HG03280 (cell line): Measurements from ENCODE around the gene CFL1.
A peak's percentile ranks its signal among the peaks of the same experiment; 100 is the strongest.
"Not testable (repeated sequence)": the region's sequence is repeated elsewhere in the genome, so short reads cannot be mapped to it uniquely, and the experiment has no call there.

ENCODE experiments used
- ATAC-seq: cut with Tn5 transposase; IDR thresholded peaks from one replicate; pipeline ENCODE4 v1.9.1; 2021; ENCODE audit warnings: mild to moderate bottlenecking, moderate library complexity; ENCODE audit not compliant: unreplicated experiment

Gene CFL1

DNA sequence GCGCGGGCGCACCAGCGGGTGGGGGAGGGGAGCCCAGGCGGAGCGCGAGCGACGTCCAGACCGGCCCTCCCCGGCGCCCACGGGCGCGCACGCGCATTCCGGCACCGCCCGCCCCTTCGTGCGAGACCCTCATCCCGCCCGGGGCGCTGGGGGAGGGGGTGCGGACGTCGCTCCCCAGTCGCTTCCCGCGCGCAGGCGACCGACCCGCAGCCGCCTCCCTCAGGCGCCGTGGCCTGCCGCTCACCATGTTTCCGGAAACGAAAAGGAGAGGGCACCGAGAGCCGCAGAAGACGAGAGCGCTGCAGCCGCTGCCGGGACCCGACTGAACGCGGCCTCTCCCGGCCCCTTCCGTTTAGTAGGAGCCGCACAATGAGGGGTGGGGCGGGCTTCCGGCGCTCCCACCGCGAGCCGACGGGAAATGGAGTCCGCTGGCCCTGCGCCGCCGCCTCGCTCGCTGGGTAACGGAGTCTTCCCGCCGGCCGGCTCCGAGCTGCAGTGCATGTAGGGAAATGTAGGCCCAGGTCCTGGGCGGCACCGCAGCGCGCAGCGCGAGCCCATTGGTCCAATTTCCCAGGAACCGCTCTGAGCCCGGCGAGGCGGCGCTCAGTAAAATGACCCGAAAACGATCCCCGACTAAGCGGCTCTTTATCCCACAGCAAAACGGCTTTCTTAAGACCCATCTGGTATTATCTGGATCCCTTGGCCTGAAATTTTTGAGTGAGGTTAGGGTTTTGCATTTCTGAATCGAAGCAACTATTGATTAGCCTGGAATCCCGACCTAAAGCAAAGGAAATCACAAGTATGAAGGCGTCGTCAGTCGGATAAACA is at the start of gene CFL1:
CFL1 (minus strand) TSS at position 328 of the 828 bp plus-strand sequence; CDS start at position 247, 81 bp downstream.
- peak; percentile 50 for ATAC-seq

DNA sequence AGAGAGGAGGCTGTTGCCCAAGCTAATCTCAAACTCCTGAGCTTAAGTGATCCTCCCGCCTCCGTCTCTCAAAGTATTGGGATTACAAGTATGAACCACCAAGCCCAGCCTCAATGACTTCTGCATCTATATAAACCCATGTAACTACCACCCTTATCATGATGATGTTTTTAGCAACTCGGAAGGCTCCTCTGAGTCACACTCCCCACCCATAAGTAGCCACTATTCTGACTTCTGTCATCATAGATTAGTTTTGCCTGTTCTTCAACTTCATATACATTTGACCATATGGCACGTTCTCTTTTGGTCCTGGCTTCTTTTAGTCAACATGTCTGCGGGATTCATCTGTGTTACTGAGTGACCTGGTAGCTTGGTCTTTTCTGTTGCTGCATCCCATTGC is 48.6 kb upstream of the CFL1 start:
- ATAC-seq = no peak

- ATAC-seq = no peak
Measured at GRCh38 chr11:65903715-65904114, 45.7 kb upstream of the CFL1 start.

- no peak for ATAC-seq
Measured at GRCh38 chr11:65903068-65903481, 45.1 kb upstream of the CFL1 start.

- no peak for ATAC-seq
Measured at GRCh38 chr11:65900899-65901180, 42.9 kb upstream of the CFL1 start.

GRCh38 chr11:65900125-65900898 is 42.3 kb upstream of the CFL1 start, which contains the start of gene FOSL1:
FOSL1 (minus strand) TSS chr11:65900388; CDS start chr11:65900339, 49 bp downstream.
- ATAC-seq = peak; percentile 74

DNA sequence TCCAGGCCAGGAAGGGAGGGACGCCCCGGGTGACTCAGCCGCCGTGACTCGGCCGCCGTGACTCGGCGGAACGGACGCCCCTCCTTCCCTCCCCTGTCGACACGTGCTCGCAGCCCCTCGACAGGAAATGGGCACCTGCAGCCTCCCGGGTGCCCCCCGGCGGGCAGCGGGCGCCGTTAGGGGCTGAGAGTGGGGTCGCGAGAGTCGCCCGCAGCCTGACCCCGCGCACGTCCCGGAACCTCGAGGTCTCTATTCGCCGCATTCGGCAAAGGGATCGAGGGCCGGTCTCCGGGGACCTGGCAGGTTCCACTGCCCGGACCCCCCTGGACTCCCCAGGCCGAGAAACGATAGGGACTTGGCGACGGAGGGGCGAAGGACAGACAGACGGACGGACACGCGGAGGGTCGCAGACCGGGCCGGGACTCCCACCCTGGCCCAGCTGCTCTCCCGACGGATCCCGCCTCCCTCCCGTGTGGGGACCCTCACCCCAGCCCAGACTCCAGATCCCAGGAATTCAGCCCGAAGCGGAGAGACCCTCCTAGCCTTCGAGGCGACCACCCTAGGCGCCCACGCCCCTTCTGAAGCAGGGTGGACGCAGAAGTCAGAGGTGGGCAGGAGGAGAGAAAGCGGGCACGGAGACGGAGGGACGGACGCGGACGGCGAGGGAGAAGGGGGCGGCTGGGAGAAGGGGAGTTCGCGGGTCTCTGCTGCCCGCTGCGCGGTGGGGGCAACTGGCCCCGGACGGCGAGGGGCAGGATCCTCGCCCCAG is 41.6 kb upstream of the CFL1 start:
- peak; percentile 11 for ATAC-seq

- no peak for ATAC-seq
Measured at GRCh38 chr11:65898656-65899355, 40.8 kb upstream of the CFL1 start.

DNA sequence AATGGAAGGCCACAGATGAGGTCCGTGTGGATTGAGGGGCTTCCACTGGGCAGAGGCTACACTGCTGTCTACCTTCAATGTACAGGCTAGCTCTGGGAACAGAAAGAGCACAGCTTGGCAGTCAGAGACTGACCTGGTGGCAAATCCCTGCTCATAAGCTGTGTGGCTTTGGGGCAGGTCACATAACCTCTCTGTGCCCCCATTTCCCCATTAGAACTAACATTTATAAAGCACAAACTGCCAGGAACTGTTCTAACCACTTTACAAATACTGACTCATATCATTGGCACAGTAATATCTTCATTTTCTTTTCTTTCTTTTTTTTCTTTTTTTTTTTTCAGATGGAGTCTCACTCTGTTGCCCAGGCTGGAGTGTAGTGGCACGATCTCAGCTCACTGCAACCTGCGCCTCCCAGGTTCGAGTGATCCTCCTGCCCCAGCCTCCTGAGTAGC is 39.1 kb upstream of the CFL1 start:
- no peak for ATAC-seq

DNA sequence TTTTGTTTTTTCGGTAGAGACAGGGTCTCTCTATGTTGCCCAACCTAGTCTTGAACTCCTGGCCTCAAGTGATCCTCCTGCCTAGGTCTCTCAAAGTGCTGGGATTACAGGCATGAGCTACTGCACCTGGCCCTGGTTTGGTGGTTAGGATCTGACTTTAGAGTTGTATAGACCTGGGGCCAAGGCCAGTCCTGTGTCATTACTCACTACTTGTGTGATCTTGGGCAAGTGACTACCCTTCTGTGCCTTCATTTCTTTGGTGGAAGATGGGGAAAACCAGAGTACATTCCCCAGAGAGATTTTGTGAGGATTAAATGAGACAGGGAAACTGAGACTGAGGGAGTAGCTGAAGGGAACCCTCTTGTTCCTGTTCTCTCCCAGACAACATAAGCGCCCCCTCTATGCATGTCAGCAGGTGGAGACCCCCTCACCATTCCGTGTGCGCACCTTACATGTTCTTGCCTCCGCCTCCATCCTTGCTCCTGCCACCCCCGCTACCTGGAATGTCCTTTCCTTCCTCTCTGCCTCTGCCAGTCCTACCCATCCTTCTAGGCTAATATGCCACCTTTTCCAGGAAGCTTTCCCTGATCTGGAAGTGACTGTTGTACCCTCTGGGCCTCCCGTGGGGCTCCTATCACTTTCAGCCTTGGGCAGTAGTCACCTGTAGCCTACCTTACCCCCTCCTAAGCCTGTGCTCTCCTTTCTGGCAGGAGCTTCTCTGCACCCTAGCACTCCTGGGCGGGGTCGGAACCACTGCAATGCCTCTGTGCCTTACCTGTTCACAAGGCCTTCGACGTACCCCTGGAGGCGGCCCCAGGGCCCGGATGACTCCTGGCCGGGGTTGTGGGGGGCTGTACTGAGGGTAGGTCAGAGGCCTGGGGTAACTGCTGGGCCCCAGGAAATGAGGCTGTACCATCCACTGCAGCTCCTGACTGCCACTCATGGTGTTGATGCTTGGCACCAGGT is 38.3 kb upstream of the CFL1 start:
- no peak for ATAC-seq

- ATAC-seq = no peak
Measured at GRCh38 chr11:65895482-65895981, 37.6 kb upstream of the CFL1 start.

DNA sequence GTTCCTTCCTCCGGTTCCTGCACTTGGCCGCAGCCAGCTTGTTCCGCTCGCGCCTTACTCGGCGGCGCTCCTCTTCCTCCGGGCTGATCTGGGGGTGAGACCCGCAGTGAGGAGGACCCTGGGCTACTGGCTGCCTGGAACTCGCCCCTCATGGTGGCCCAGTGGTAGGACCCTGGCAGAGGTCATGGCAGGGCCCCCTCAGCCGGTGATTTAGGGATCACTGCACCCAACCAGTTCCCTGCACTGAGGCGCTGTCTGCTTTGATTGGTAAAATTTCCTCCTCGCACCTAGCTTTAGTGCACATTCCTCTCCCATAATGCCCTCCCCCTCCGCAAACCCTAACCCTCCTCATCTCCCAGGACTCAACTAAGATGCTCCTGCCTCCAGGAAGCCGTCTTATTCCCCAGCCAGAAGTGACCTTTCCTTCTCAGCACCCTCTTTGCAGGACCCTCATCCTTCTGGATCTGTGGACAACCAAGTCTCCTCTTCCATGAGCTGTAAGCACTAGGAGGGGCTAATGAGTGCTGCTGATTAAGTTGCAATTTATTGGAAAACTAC is 36.1 kb upstream of the CFL1 start:
- ATAC-seq = no peak

DNA sequence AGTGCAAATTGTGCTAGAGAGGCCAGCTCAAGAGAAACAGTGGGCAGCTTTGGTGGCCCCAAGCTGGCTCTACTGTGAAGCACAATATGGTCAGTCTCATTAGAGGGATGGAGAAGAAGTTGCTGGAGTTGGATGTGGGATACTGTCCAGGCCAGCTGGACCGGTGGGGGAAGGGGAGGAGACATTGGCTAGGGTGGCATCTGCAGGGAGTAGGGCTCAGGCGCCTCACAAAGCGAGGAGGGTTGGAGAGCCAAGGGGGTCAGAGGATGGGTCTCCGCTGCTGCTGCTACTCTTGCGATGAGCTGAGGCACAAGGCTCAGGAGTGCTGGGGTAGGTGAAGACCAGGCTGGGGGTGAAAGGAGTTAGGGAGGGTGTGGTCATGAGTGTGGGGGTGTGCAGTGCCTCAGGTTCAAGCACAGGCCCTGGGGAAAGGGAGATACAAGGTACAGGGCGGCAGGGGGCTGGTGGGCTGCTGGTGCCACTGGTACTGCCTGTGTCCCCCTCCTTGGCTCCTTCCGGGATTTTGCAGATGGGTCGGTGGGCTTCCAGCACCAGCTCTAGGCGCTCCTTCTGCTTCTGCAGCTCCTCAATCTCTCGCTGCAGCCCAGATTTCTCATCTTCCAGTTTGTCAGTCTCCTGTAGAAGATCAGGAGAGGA is 34.8 kb upstream of the CFL1 start:
- ATAC-seq = no peak

DNA sequence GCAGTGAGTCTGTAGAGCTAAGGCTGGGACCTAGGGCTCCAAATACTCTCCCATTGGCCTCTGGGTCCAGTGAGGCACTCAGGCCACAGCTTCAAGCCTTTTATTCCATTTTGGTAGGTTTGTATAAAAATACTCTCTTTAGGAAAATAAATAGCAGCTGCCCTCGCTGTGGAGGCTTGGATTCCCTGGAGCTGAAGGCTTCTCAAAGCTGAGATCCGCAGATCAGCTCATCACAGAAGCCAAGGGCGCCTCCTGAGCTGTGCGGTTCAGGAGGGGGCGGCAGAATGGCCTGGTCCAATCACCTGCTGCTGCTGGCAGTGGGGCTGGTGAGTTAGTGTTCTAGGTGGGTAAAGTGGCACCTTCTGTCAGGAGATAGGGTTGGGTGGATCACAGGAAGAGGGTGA is 34.2 kb upstream of the CFL1 start:
- ATAC-seq = not testable (repeated sequence)

DNA sequence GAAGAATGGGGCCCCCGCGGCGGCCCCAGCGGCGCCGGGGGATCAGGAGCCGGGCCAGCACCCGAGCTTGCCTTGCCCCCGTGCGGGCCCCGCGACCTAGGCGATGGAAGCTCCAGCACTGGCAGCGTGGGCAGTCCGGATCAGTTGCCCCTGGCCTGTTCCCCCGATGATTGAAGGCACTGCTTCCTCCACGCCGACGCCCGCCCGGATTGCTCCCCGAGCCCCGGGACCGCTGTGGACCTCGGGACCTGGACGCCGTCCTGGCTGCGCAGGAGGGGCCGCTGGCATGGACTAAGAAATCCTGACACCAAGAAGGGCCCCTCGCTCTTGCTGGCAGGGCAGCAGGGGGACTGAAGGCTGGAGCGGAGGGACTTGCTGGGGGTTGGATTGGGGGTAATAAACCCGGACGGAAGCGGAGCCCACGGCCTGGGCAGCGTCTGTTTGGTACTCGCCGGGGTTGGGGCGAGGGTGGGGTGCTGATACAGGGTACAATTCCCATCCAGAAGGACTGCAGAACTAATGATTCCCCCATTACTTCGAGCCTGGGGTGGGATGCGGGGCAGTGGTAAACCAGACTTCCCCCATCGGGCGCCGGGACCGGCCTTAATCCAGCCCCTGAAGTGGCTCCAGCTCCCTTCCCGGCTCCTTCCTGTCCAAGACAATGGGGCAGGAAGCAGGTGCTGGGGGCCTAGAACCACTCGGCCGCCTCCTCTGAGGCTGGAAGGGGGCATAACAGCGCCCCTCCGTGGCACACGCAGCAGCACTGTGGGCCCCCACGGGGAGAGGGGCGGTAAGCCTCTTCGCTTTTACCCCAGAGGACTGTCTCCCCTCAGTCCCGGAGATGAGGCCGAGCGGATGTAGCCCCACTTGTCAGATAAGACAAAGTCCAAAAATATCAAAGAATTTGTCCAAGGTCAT is 33.5 kb upstream of the CFL1 start:
- no peak for ATAC-seq

GRCh38 chr11:65890324-65891218 is 32.6 kb upstream of the CFL1 start, which contains the start of gene CCDC85B:
CCDC85B (plus strand) TSS chr11:65890673; CDS start chr11:65890784, 111 bp downstream.
- ATAC-seq = peak; percentile 62
